Gastroesophageal sphincter (tissue), 4 donors: Measurements from ENCODE around the gene DDX5. TPM values are rescaled to one million over a fixed set of nuclear protein-coding genes. Genes with fewer than 3 reads are reported as not detected.

Experiments used
- ATAC-seq: fragments of 150-250 bp; one replicate; pipeline ENCODE4 v1.9.1; 2016; ENCODE audit warnings: mild to moderate bottlenecking, moderate library complexity
- H3K27ac ChIP-seq, 4 donors: fragments of 200-600 bp; sonication (generic) in 3 of 4; 1 replicate in 3 of 4; 2 replicates in 1 of 4; pipeline ENCODE4 v1.5.1; 2016 to 2019
- H3K27me3 ChIP-seq: fragments of 200-600 bp; sonication (generic); one replicate; pipeline ENCODE4 v1.5.1; 2019
- H3K36me3 ChIP-seq, 2 donors: fragments of 200-600 bp; sonication (generic); one replicate each; pipeline ENCODE4 v1.5.1; 2019; ENCODE audit warnings: control low read depth in 1 of 2
- H3K4me1 ChIP-seq, 3 donors: fragments of 200-600 bp; sonication (generic); 1 replicate in 2 of 3; 2 replicates in 1 of 3; pipeline ENCODE4 v1.5.1; 2016 to 2019; ENCODE audit warnings: control low read depth in 2 of 3
- H3K4me3 ChIP-seq, 2 donors: fragments of 200-600 bp; sonication (generic); one replicate each; pipeline ENCODE4 v1.5.1; 2019; ENCODE audit warnings: mild to moderate bottlenecking in 1 of 2, moderate library complexity in 1 of 2
- H3K9me3 ChIP-seq, 3 donors: fragments of 200-600 bp; sonication (generic); one replicate each; pipeline ENCODE4 v1.5.1; 2017 to 2019; ENCODE audit warnings: control low read depth in 2 of 3
- EP300 ChIP-seq: sonication (generic); formaldehyde crosslinking; IDR thresholded peaks from one replicate; pipeline ENCODE4 v1.6.1; 2017; ENCODE audit warnings: antibody characterized with exemption, mild to moderate bottlenecking
- POLR2A ChIP-seq, 2 donors: fragments of 450-650 bp; IDR thresholded peaks; one replicate each; pipeline ENCODE4 v1.6.1; 2017; ENCODE audit warnings: antibody characterized with exemption in 2 of 2, mild to moderate bottlenecking in 2 of 2, moderate library complexity in 1 of 2
- POLR2AphosphoS5 ChIP-seq: sonication (generic); formaldehyde crosslinking; IDR thresholded peaks from one replicate; pipeline ENCODE4 v1.6.1; 2017; ENCODE audit warnings: antibody characterized with exemption
- WGBS, 2 donors: methylation state at CpG; one replicate each; pipeline ENCODE4 v1.1.5; 2018; ENCODE audit warnings: low coverage in 1 of 2; 5-methylcytosine and 5-hydroxymethylcytosine counted together
- total RNA-seq, 4 donors: library from RNA; depleted of rRNA; stranded (reverse); fragments of >200 nt; gene quantifications; one replicate each; pipeline ENCODE4 v1.1.0, GENCODE V29; 2016
- TF ChIP-seq, protein P1 (sequence below), 4 experiments: fragments of 200-600 bp in 2 of 4; fragments of 450-650 bp in 2 of 4; sonication (generic) in 1 of 4; IDR thresholded peaks; one replicate each; pipeline ENCODE4 v1.5.1; 2017 to 2019; ENCODE audit warnings: antibody characterized with exemption in 4 of 4, mild to moderate bottlenecking in 2 of 4, moderate library complexity in 2 of 4

Gene DDX5
- total RNA-seq, 4 donors from 2014 or later, result 585 to 908 (median 632) TPM

DNA sequence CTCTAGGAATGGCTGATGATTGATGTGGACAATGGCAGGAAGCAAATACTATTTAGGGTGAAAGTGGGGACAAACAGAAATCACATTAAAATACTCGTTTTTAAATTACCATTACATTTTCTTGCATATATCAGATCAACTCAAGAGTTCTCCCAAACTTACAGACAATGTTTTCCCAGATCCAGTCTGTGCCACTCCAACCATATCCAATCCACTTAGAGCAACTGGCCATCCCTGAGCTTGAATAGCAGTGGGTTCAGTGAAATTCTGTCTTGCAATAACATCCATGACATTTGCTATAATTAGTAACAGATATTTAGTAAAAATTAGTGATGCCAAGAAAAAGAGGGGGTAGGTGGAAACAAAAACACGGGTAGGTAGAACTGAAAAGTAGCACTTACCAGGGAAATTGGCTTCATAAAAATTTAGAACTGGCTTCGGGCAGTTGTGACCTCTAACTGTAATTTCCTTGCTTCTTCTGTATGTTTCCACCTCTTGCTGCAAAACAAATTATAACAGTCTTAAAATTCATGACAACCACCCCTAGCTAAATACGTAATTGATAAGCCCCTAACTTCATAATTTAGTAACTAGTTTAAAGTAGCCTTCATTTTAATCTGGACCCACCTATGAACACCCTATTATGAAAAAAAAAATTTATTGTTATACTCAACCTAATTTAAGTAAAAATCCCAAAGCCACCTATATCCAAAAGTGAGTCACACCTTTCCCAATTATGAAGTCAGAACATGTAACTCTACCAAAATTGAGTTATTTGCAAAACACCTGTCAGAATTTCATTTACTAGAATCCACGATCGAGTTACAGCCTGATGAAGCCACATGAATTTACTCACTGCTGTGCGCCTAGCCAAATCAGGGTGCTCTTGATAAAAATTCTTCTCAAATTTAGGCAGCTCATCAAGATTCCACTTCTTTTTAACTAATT is 2.0 kb downstream of the DDX5 start:
- Histone ChIP-seq H3K9me3 (no peaks in the 10 kb centered on the region), H3K27ac (peak overlapping the region; percentile 94 to 100 (median 98))
- ATAC-seq, result no peak

DNA sequence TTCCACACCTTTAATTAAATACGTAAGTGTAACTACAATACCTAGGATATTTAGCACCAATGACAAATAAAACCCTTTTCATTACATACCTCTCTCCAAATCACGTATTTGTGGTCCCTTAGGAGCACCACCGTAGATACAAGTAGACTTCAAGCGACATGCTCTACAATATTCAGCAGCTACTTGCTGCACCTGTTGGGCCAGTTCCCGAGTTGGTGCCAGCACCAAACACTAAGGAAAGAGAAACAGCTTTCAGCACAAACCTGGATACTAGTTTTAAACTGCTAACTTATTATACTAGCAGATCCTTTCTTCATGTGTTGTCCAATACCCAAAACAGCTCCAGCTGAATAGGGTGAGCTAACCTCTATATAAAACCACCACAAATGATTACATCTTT is 2.7 kb downstream of the DDX5 start:
- H3K4me1 ChIP-seq, result peaks cover 10 to 74% (median 13%) of the 10 kb centered on the region in 3 donors
- no peaks in the 10 kb centered on the region for H3K27me3 ChIP-seq
- 56% methylated on average over 5 of the region's 5 CpGs for WGBS, 2 donors
- H3K4me3 ChIP-seq, result peak overlapping the region in 1 of 2 donors; percentile 85
- no peak for TF ChIP-seq POLR2AphosphoS5
- no peak for TF ChIP-seq EP300
- no peak for TF ChIP-seq POLR2A (IDR thresholded peaks at IDR 0.05)
- TF ChIP-seq, protein P1, sequence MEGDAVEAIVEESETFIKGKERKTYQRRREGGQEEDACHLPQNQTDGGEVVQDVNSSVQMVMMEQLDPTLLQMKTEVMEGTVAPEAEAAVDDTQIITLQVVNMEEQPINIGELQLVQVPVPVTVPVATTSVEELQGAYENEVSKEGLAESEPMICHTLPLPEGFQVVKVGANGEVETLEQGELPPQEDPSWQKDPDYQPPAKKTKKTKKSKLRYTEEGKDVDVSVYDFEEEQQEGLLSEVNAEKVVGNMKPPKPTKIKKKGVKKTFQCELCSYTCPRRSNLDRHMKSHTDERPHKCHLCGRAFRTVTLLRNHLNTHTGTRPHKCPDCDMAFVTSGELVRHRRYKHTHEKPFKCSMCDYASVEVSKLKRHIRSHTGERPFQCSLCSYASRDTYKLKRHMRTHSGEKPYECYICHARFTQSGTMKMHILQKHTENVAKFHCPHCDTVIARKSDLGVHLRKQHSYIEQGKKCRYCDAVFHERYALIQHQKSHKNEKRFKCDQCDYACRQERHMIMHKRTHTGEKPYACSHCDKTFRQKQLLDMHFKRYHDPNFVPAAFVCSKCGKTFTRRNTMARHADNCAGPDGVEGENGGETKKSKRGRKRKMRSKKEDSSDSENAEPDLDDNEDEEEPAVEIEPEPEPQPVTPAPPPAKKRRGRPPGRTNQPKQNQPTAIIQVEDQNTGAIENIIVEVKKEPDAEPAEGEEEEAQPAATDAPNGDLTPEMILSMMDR (IDR thresholded peaks at IDR 0.05), result no peak
- H3K27ac ChIP-seq, result peak overlapping the region in 3 of 4 donors; percentile 14 to 100 (median 94)
- ATAC-seq, result no peak
- H3K36me3 ChIP-seq, result peaks cover 31 to 64% of the 10 kb centered on the region in 2 donors
- H3K9me3 ChIP-seq, result no peaks in the 10 kb centered on the region

More for the DNA sequence above, 2.0 kb downstream of the DDX5 start:
- Histone ChIP-seq H3K36me3 (peaks cover 31 to 57% of the 10 kb centered on the region in 2 donors), H3K4me1 (peaks cover 10 to 74% (median 16%) of the 10 kb centered on the region in 3 donors), H3K4me3 (peak overlapping the region; percentile 84 to 85), H3K27me3 (no peaks in the 10 kb centered on the region)
- TF ChIP-seq, protein P1 (IDR thresholded peaks at IDR 0.05), result no peak
- TF ChIP-seq POLR2AphosphoS5 (no peak), POLR2A (IDR thresholded peaks at IDR 0.05) (no peak), EP300 (no peak)
- 10 to 13% methylated on average over 7 of the region's 7 CpGs for WGBS, 2 donors

DNA sequence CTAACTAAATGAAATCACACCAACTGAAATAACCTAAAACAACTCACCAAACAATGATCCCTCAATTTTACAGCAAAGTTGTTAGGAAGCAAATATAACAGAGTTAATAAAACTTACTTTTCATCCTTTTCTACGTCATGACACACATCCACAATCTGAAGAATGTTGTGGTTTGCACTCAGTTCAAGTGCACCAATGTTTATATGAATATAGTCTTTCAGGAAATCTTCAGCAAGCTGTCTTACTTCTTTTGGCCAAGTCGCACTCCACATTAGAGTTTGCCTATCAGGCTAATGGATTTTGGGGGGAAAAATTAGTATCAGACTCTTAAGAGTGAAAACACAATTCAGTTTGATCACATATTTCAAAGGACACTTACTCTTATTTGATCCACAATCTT is 3.3 kb downstream of the DDX5 start:
- peak overlapping the region in 3 of 4 donors; percentile 14 to 100 (median 94) for H3K27ac ChIP-seq
- peaks cover 10 to 74% (median 13%) of the 10 kb centered on the region in 3 donors for H3K4me1 ChIP-seq
- H3K9me3 ChIP-seq, result no peaks in the 10 kb centered on the region
- peaks cover 31 to 70% of the 10 kb centered on the region in 2 donors for H3K36me3 ChIP-seq
- H3K4me3 ChIP-seq, result no peak overlapping the region
- no peak for TF ChIP-seq EP300
- no peak for TF ChIP-seq POLR2A (IDR thresholded peaks at IDR 0.05)
- TF ChIP-seq POLR2AphosphoS5, result no peak
- TF ChIP-seq, protein P1 (IDR thresholded peaks at IDR 0.05), result no peak
- H3K27me3 ChIP-seq, result no peaks in the 10 kb centered on the region
- 29 to 57% methylated on average over 2 of the region's 2 CpGs for WGBS, 2 donors
- no peak for ATAC-seq

DNA sequence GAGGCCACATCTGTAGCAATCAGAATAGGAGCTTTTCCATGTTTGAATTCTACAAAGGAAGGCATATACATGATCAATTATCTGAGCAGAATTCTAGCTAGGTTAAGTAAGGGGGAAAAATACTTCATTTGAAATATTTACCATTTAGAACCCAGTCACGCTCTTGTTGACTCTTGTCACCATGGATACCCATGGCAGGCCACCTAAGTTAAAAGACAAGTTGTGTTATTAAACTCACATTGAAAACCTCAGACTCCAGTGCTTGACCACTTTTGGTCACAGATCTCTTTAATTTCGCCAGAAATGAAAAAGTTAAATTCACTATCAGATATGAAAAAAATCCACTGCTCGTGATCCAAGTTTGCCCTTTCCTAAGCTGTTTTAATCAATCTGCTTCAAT is 4.1 kb downstream of the DDX5 start:
- TF ChIP-seq EP300 (no peak), POLR2A (IDR thresholded peaks at IDR 0.05) (no peak), POLR2AphosphoS5 (no peak)
- TF ChIP-seq, protein P1 (IDR thresholded peaks at IDR 0.05), result no peak
- Histone ChIP-seq H3K36me3 (peaks cover 31 to 74% of the 10 kb centered on the region in 2 donors), H3K27me3 (no peaks in the 10 kb centered on the region), H3K4me3 (no peak overlapping the region), H3K4me1 (peaks cover 14 to 78% (median 18%) of the 10 kb centered on the region in 3 donors), H3K27ac (peak overlapping the region in 2 of 4 donors; percentile 14 to 94), H3K9me3 (no peaks in the 10 kb centered on the region)
- WGBS, 2 donors, result 29 to 51% methylated on average over 3 of the region's 3 CpGs
- ATAC-seq, result no peak
